Ovary (tissue), 9 donors: ENCODE results near the gene KRT76. TPM values are rescaled to one million over a fixed set of nuclear protein-coding genes. Genes with fewer than 3 reads are reported as not detected.

Experiments used
- DNase-seq, 5 donors: peaks; one replicate each; pipeline ENCODE4 v3.0.0-alpha.2; 2019 to 2020
- H3K27ac ChIP-seq, 2 donors: fragments of 200-600 bp; one replicate each; pipeline versions ENCODE4 v1.5.1 to v1.8.0; 2019 to 2022
- H3K27me3 ChIP-seq: fragments of 200-600 bp; one replicate; pipeline ENCODE4 v1.8.0; 2022
- H3K36me3 ChIP-seq: fragments of 200-600 bp; sonication (generic); one replicate; pipeline ENCODE4 v1.5.1; 2019
- H3K4me1 ChIP-seq: one replicate; pipeline ENCODE4 v1.8.1; 2013; ENCODE audit warnings: mild to moderate bottlenecking, moderate library complexity; ENCODE audit not compliant: insufficient read depth
- H3K4me3 ChIP-seq: fragments of 200-600 bp; sonication (generic); one replicate; pipeline ENCODE4 v1.5.1; 2017
- H3K9me3 ChIP-seq, 2 donors: fragments of 200-600 bp in 1 of 2; sonication (generic) in 1 of 2; one replicate each; pipeline versions ENCODE4 v1.5.1 to v1.8.1; 2013 to 2019; ENCODE audit warnings: mild to moderate bottlenecking in 1 of 2, moderate library complexity in 1 of 2
- EP300 ChIP-seq: sonication (generic); formaldehyde crosslinking; IDR thresholded peaks from one replicate; pipeline ENCODE4 v1.6.1; 2017; ENCODE audit warnings: antibody characterized with exemption
- POLR2A ChIP-seq: fragments of 450-650 bp; IDR thresholded peaks from one replicate; pipeline ENCODE4 v1.6.1; 2017; ENCODE audit warnings: antibody characterized with exemption, mild to moderate bottlenecking, moderate library complexity
- WGBS, 3 donors: extraction: QIAGEN DNeasy Blood & Tissue Kit in 1 of 3; methylation state at CpG; one replicate each; pipeline versions ENCODE4 v1.1.5 to v1.1.7; 2013 to 2017; 5-methylcytosine and 5-hydroxymethylcytosine counted together
- intact Hi-C, 4 donors: fragments of 100-400 bp; cut with DNase I; formaldehyde crosslinking; loops; one replicate each; pipeline versions ENCODE4 v1.11.0 to v1.15.1; 2022 to 2023
- polyA plus RNA-seq, 2 donors: library from polyadenylated mRNA; stranded (reverse); fragments of 200-250 nt in 1 of 2; fragments of 350-450 nt in 1 of 2; fragmentation: Illumina TruSeq in 1 of 2; extraction: RNeasy Lipid Tissue Mini Kit (QIAGEN cat#74804) in 1 of 2; gene quantifications; one replicate each; pipeline ENCODE4 v1.2.3, GENCODE V29; 2013 to 2014
- total RNA-seq, 7 donors: library from RNA; depleted of rRNA in 2 of 7; stranded (reverse); fragments of >200 nt in 2 of 7; fragmentation: NEBNext Ultra II Directional in 3 of 7; extraction: Animal tissue kit (Norgen Biotek cat#: 25700) in 3 of 7; gene quantifications; one replicate each; pipeline versions ENCODE4 v1.1.0 to v1.2.4, GENCODE V29; 2016 to 2023
- TF ChIP-seq, protein P1 (sequence below), 3 donors: fragments of 450-650 bp in 2 of 3; fragments of 200-600 bp in 1 of 3; IDR thresholded peaks; one replicate each; pipeline versions ENCODE4 v1.5.1 to v1.8.0; 2016 to 2022; ENCODE audit warnings: antibody characterized with exemption in 3 of 3, mild to moderate bottlenecking in 1 of 3
- donor health status: DM: no; HTN: no; CAD: no; lungs with moderate emphysema.
- donor health status: DM: no; HTN: no; CAD: no.
- donor health status: Bipolar disorder and iron deficiency.
- donor health status: DM: yes; HTN: yes; CAD: no.
- donor health status: DM: no; HTN: no; CAD: no.
- donor health status: DM: yes; HTN: yes; CAD: no.

KRT76 gene
- total and polyA plus RNA-seq, 9 donors, result not detected

GRCh38 chr12:52794479-52795331 lies 17.6 kb upstream of the KRT76 start:
- Histone ChIP-seq H3K36me3 (no peaks in the 10 kb centered on the region), H3K4me3 (no peak overlapping the region), H3K9me3 (no peaks in the 10 kb centered on the region), H3K27me3 (no peaks in the 10 kb centered on the region), H3K4me1 (no peaks in the 10 kb centered on the region), H3K27ac (no peak overlapping the region)
- TF ChIP-seq, protein P1, sequence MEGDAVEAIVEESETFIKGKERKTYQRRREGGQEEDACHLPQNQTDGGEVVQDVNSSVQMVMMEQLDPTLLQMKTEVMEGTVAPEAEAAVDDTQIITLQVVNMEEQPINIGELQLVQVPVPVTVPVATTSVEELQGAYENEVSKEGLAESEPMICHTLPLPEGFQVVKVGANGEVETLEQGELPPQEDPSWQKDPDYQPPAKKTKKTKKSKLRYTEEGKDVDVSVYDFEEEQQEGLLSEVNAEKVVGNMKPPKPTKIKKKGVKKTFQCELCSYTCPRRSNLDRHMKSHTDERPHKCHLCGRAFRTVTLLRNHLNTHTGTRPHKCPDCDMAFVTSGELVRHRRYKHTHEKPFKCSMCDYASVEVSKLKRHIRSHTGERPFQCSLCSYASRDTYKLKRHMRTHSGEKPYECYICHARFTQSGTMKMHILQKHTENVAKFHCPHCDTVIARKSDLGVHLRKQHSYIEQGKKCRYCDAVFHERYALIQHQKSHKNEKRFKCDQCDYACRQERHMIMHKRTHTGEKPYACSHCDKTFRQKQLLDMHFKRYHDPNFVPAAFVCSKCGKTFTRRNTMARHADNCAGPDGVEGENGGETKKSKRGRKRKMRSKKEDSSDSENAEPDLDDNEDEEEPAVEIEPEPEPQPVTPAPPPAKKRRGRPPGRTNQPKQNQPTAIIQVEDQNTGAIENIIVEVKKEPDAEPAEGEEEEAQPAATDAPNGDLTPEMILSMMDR (IDR thresholded peaks at IDR 0.05), result no peak
- no peak for TF ChIP-seq POLR2A
- no peak for TF ChIP-seq EP300
- WGBS, 3 donors, result 80 to 83% (median 82%) methylated on average over 5 of the region's 5 CpGs
- no peak for DNase-seq
- intact Hi-C loops, result no loop called here

DNA sequence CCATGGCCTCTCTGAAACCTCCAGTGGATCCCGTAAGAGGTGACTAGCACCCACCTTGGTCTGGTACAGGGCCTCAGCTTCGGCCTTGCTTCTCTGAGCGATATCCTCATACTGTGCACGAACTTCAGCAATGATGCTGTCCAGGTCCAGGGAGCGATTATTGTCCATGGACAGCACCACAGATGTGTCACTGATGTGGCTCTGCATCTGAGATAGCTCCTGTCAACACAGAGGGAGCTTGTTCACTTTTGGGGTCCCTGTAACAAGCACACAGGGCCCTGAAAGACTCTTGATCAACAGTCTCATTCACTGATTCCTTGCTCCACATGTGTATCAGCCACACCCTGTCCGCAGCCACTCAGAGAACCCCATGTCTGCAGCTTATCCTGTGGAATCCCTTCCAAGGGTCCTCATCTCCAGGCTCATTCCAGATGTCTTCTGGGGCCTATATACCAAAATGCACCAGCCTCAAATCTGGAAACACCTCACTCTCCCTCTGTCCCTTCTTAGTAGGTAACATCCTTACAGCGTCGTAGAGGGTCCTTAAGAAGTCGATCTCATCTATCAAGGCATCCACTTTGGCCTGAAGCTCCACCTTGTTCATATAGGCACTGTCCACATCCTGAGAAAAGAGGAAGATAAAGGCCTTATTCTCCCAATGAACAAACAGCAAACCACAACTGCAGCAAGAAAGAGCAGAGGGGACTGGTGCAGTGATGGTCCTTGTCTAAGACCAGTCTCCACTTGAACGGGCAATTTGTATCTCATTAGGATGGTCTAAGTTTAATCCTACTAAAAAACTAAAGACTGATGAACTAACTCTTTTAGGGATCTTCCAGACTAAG lies 15.3 kb upstream of the KRT76 start:
- no peaks in the 10 kb centered on the region for H3K27me3 ChIP-seq
- H3K9me3 ChIP-seq, result no peaks in the 10 kb centered on the region
- H3K4me3 ChIP-seq, result no peak overlapping the region
- no peak overlapping the region for H3K27ac ChIP-seq
- intact Hi-C loops, result no loop called here
- WGBS, 3 donors, result 86 to 96% (median 92%) methylated on average over 10 of the region's 10 CpGs
- no peak for TF ChIP-seq POLR2A
- no peak for TF ChIP-seq EP300
- TF ChIP-seq, protein P1 (IDR thresholded peaks at IDR 0.05), result no peak
- no peak for DNase-seq
- no peaks in the 10 kb centered on the region for H3K36me3 ChIP-seq
- H3K4me1 ChIP-seq, result no peaks in the 10 kb centered on the region

GRCh38 chr12:52791271-52792184 lies 14.4 kb upstream of the KRT76 start:
- Histone ChIP-seq H3K36me3 (no peaks in the 10 kb centered on the region), H3K27ac (no peak overlapping the region), H3K9me3 (no peaks in the 10 kb centered on the region), H3K4me1 (no peaks in the 10 kb centered on the region), H3K27me3 (no peaks in the 10 kb centered on the region), H3K4me3 (no peak overlapping the region)
- TF ChIP-seq POLR2A (no peak), EP300 (no peak)
- TF ChIP-seq, protein P1 (IDR thresholded peaks at IDR 0.05), result no peak
- 87 to 89% (median 87%) methylated on average over 12 of the region's 12 CpGs for WGBS, 3 donors
- DNase-seq, result no peak
- intact Hi-C loops, result no loop called here
